ENCODE results near the gene SPESP1.

Gene SPESP1

DNA sequence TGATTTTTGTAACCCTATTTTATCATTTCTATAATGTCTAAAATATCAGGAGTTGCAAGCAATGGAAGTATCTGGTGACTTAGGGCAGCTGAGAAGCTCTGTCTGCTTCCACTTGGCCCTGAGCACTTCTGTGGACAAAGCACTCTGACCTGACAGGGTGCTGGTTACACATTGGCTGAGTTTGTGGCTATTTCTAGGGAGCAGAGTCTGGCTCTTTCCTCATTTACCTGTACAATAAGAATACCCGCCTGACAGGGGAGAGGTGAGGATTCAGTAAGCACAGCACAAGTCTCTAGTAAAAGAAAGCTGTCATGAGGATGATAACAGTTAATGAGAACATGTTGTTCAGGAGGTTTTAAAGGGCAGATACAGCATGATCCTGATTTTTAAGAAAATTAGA, 33.3 kb upstream of the SPESP1 start:
- H3K4me3 ChIP-seq = no peak overlapping the region
- H3K27ac ChIP-seq = no peak overlapping the region
- TF ChIP-seq, protein P1, sequence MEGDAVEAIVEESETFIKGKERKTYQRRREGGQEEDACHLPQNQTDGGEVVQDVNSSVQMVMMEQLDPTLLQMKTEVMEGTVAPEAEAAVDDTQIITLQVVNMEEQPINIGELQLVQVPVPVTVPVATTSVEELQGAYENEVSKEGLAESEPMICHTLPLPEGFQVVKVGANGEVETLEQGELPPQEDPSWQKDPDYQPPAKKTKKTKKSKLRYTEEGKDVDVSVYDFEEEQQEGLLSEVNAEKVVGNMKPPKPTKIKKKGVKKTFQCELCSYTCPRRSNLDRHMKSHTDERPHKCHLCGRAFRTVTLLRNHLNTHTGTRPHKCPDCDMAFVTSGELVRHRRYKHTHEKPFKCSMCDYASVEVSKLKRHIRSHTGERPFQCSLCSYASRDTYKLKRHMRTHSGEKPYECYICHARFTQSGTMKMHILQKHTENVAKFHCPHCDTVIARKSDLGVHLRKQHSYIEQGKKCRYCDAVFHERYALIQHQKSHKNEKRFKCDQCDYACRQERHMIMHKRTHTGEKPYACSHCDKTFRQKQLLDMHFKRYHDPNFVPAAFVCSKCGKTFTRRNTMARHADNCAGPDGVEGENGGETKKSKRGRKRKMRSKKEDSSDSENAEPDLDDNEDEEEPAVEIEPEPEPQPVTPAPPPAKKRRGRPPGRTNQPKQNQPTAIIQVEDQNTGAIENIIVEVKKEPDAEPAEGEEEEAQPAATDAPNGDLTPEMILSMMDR (IDR thresholded peaks at IDR 0.05) = no peak
- no peak for DNase-seq (ENCODE audit: low spot score)

DNA sequence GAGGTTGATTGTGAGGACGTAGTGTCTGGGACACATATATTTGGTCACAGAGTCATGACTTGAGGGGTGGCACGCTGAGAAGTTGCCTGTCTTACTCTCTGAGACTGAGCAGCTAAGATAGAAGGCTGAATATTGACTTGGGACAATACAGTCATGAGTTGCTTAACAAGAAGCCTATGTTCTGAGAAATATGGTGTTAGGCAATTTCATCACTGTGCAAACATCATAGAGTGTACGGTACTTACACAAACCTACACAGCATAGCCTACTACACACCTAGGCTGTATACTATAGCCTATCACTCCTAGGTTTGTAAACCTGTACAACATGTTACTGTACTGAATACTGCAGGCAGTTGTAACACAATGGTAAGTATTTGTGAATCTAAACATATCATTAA, 30.3 kb upstream of the SPESP1 start:
- TF ChIP-seq, protein P1 (IDR thresholded peaks at IDR 0.05) = no peak
- Histone ChIP-seq H3K27ac (no peak overlapping the region), H3K4me3 (no peak overlapping the region)
- DNase-seq (ENCODE audit: low spot score) = no peak

DNA sequence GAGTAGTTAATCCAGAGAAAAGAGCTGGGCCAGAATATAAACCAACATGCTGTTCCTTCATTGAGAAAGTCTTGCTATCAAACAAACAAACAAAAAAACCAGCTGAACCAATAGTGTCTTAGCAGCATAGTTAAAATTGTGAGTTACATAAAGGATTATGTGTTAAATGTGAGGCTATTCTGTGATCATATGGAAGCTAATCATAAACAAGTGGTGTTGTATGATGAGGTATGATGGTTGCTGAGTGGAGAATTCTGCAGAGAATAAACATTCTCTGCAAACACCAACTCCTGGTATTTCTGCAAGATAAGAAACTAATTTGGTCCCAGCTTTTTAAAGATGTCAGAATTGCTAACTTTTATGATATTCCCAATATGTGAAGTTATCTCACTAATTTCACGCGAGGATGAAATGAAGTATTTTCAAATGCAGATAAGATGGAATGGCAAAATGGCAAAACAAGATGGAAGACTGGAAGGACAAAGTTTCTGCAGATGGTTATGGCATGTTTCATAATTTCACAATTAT, 22.9 kb upstream of the SPESP1 start:
- H3K4me3 ChIP-seq = no peak overlapping the region
- no peak overlapping the region for H3K27ac ChIP-seq
- TF ChIP-seq, protein P1 (IDR thresholded peaks at IDR 0.05) = no peak
- no peak for DNase-seq (ENCODE audit: low spot score)

DNA sequence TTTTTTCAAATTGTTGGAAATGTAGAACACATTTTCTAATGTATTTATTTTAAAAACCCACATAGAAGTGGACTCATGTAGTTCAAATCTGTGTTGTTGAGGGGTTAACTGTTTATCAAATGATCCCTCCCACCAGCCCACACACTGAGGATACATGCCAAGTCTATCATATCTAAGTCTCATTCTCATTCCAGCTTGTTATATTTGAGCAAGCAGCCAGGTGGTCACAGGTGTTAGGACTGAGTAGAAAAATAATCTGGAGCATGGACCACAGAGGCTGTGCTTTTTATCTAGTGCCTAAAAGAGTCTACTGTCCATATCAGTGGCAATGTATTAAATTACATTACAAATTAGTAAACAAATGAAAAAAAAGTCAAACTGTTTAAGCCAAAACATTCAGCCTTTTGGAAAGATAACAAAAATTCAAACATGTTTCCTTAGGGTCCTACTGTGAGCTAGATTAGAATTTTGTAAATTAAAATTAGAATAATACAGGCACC, 20.7 kb upstream of the SPESP1 start:
- TF ChIP-seq, protein P1 (IDR thresholded peaks at IDR 0.05) = no peak
- no peak overlapping the region for H3K4me3 ChIP-seq
- DNase-seq (ENCODE audit: low spot score) = no peak
- H3K27ac ChIP-seq = no peak overlapping the region

DNA sequence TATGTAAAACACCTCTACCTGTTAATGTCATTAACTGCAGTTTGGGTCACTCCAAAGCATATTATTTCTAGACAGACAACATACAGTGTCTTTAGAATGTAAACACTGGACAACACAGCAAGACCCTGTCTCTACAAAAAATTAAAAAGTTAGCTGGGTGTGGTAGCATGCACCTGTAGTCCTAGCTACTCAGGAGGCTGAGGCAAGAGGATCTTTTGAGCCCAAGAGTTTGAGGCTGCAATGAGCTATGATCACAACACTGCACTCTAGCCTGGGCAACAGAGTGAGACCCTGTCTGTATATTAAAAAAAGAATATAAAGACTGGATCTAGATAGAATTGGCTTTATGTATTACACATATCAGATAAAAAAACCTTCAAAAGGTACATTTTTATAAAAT, 20.0 kb upstream of the SPESP1 start:
- Histone ChIP-seq H3K27ac (no peak overlapping the region), H3K4me3 (no peak overlapping the region)
- TF ChIP-seq, protein P1 (IDR thresholded peaks at IDR 0.05) = no peak
- DNase-seq (ENCODE audit: low spot score) = no peak

DNA sequence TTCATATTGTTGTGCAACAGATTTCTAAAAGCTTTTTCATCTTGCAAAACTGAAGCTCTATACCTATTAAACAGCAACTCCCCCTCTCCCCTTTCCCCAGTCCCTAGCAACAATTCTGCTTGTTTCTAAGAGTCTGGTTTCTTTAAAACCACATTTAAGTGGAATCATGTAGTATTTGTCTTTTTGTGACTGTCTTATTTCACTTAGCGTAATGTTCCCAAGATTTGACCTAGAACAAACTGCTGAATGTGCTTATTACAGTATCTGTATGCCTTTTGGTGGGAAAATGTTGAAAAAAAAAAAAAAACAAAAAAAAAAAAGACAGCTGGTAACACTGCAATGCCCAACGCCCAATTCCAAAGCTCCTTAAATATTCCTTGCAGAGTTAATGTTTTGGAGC, 19.5 kb upstream of the SPESP1 start:
- no peak for DNase-seq (ENCODE audit: low spot score)
- TF ChIP-seq, protein P1 (IDR thresholded peaks at IDR 0.05) = no peak

DNA sequence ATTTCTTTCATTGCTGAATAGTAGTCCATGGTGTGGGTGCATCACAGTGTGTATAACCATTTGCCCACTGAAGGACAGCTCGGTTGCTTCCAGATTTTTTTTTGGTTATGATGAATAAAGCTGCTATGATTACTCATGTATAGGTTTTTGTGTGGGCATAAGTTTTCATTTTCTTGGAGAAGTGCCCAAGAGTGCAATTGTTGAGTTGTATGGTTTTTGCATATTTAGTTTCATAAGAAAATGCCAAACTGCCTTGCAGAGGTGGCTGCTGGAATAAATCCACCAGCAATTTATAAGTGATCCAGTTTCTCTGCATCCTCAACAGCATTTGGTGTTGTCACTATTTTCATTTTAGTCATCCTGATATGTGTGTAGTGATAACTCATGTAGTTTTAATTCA, 8.4 kb upstream of the SPESP1 start:
- no peak for DNase-seq (ENCODE audit: low spot score)
- Histone ChIP-seq H3K27ac (no peak overlapping the region), H3K4me3 (no peak overlapping the region)
- TF ChIP-seq, protein P1 (IDR thresholded peaks at IDR 0.05) = no peak

More for the DNA sequence above, 19.5 kb upstream of the SPESP1 start:
- Histone ChIP-seq H3K4me3 (no peak overlapping the region), H3K27ac (no peak overlapping the region)

Measured in coronary artery (tissue), 2 donors.